Activated T-helper 2 cell treated with anti-CD3 and anti-CD28 coated beads, Interferon-gamma antibody, Interleukin-2, Interleukin-4, amounts not matched to agents 10 μg/mL and 5 μg/mL and 100 μg/mL, durations not matched to agents 14 hours and 24 hours and 36 hours (primary cell): ENCODE results near the gene DAB2IP. TPM values are rescaled to one million over a fixed set of nuclear protein-coding genes. Genes with fewer than 3 reads are reported as not detected.

ENCODE experiments used
- DNase-seq: peaks from one replicate; pipeline ENCODE4 v3.0.0; 2021; ENCODE audit warnings: low spot score
- H3K27ac Mint-ChIP-seq: one replicate; pipeline ENCODE4 v1.8.0; 2021; ENCODE audit warnings: mixed read lengths
- H3K27me3 Mint-ChIP-seq: one replicate; pipeline ENCODE4 v1.8.0; 2021; ENCODE audit warnings: low read depth, mixed read lengths
- H3K36me3 Mint-ChIP-seq: one replicate; pipeline ENCODE4 v1.8.0; 2021; ENCODE audit warnings: low read depth, mixed read lengths
- H3K4me1 Mint-ChIP-seq: one replicate; pipeline ENCODE4 v1.8.0; 2021; ENCODE audit warnings: low read depth, mixed read lengths
- H3K4me3 Mint-ChIP-seq: one replicate; pipeline ENCODE4 v1.8.0; 2021; ENCODE audit warnings: low read depth, mild to moderate bottlenecking, moderate library complexity, mixed read lengths
- H3K9me3 Mint-ChIP-seq: one replicate; pipeline ENCODE4 v1.8.0; 2021; ENCODE audit warnings: mixed read lengths
- intact Hi-C: fragments of 100-400 bp; cut with micrococcal nuclease; formaldehyde crosslinking; loops from one replicate; pipeline ENCODE4 v1.15.1; 2023
- total RNA-seq: library from RNA; stranded (reverse); gene quantifications from 2 replicates; pipeline ENCODE4 v1.2.3, GENCODE V29; 2022

The DAB2IP gene
- total RNA-seq, 1 donor from 2014 or later = not detected

- H3K27ac Mint-ChIP-seq = no peak overlapping the region
- H3K9me3 Mint-ChIP-seq = no peaks in the 10 kb centered on the region
- intact Hi-C loops = no loop called here
- DNase-seq = no peak
- H3K4me1 Mint-ChIP-seq = peaks cover 3% of the 10 kb centered on the region
- peaks cover 11% of the 10 kb centered on the region for H3K27me3 Mint-ChIP-seq
- no peaks in the 10 kb centered on the region for H3K36me3 Mint-ChIP-seq
- H3K4me3 Mint-ChIP-seq = no peak overlapping the region
Observed at GRCh38 chr9:121633119-121633714, 18.2 kb upstream of the DAB2IP start.

- intact Hi-C loops = no loop called here
- DNase-seq = no peak
- Mint-ChIP-seq H3K4me1 (peaks cover 3% of the 10 kb centered on the region), H3K4me3 (no peak overlapping the region), H3K27ac (no peak overlapping the region), H3K9me3 (no peaks in the 10 kb centered on the region), H3K36me3 (no peaks in the 10 kb centered on the region), H3K27me3 (peaks cover 14% of the 10 kb centered on the region)
Observed at GRCh38 chr9:121633736-121634135, 17.7 kb upstream of the DAB2IP start.

- Mint-ChIP-seq H3K36me3 (no peaks in the 10 kb centered on the region), H3K4me1 (peaks cover 3% of the 10 kb centered on the region), H3K9me3 (no peaks in the 10 kb centered on the region), H3K4me3 (no peak overlapping the region), H3K27ac (no peak overlapping the region), H3K27me3 (peaks cover 14% of the 10 kb centered on the region)
- intact Hi-C loops = no loop called here
- DNase-seq = no peak
Observed at GRCh38 chr9:121634329-121635261, 16.8 kb upstream of the DAB2IP start.

- H3K9me3 Mint-ChIP-seq = no peaks in the 10 kb centered on the region
- intact Hi-C loops = no loop called here
- no peaks in the 10 kb centered on the region for H3K36me3 Mint-ChIP-seq
- H3K4me1 Mint-ChIP-seq = peaks cover 3% of the 10 kb centered on the region
- H3K27me3 Mint-ChIP-seq = peaks cover 14% of the 10 kb centered on the region
- DNase-seq = no peak
- no peak overlapping the region for H3K27ac Mint-ChIP-seq
- no peak overlapping the region for H3K4me3 Mint-ChIP-seq
Observed at GRCh38 chr9:121635300-121635876, 16.0 kb upstream of the DAB2IP start.

- intact Hi-C loops = no loop called here
- Mint-ChIP-seq H3K27ac (no peak overlapping the region), H3K4me3 (no peak overlapping the region), H3K27me3 (peaks cover 14% of the 10 kb centered on the region), H3K9me3 (no peaks in the 10 kb centered on the region), H3K4me1 (peaks cover 3% of the 10 kb centered on the region), H3K36me3 (no peaks in the 10 kb centered on the region)
- DNase-seq = no peak
Observed at GRCh38 chr9:121636341-121636865, 15.0 kb upstream of the DAB2IP start.

- H3K27ac Mint-ChIP-seq = no peak overlapping the region
- H3K27me3 Mint-ChIP-seq = peaks cover 14% of the 10 kb centered on the region
- H3K9me3 Mint-ChIP-seq = no peaks in the 10 kb centered on the region
- no peaks in the 10 kb centered on the region for H3K36me3 Mint-ChIP-seq
- no peak overlapping the region for H3K4me3 Mint-ChIP-seq
- intact Hi-C loops = no loop called here
- peaks cover 3% of the 10 kb centered on the region for H3K4me1 Mint-ChIP-seq
- no peak for DNase-seq
Observed at GRCh38 chr9:121636978-121637712, 14.3 kb upstream of the DAB2IP start.

GRCh38 chr9:121637713-121638220 is 13.7 kb upstream of the DAB2IP start:
- peaks cover 14% of the 10 kb centered on the region for H3K27me3 Mint-ChIP-seq
- H3K27ac Mint-ChIP-seq = no peak overlapping the region
- H3K36me3 Mint-ChIP-seq = no peaks in the 10 kb centered on the region
- no peaks in the 10 kb centered on the region for H3K9me3 Mint-ChIP-seq
- no peak overlapping the region for H3K4me3 Mint-ChIP-seq
- intact Hi-C loops = no loop called here
- no peak for DNase-seq
- H3K4me1 Mint-ChIP-seq = peaks cover 3% of the 10 kb centered on the region

GRCh38 chr9:121638399-121638798 is 13.0 kb upstream of the DAB2IP start:
- Mint-ChIP-seq H3K36me3 (no peaks in the 10 kb centered on the region), H3K27me3 (peaks cover 15% of the 10 kb centered on the region), H3K27ac (no peak overlapping the region), H3K9me3 (no peaks in the 10 kb centered on the region), H3K4me3 (no peak overlapping the region), H3K4me1 (peaks cover 3% of the 10 kb centered on the region)
- intact Hi-C loops = no loop called here
- no peak for DNase-seq

GRCh38 chr9:121638901-121639592 is 12.4 kb upstream of the DAB2IP start:
- H3K27ac Mint-ChIP-seq = no peak overlapping the region
- intact Hi-C loops = no loop called here
- no peaks in the 10 kb centered on the region for H3K9me3 Mint-ChIP-seq
- H3K4me3 Mint-ChIP-seq = no peak overlapping the region
- peaks cover 18% of the 10 kb centered on the region for H3K27me3 Mint-ChIP-seq
- no peak for DNase-seq
- H3K4me1 Mint-ChIP-seq = peaks cover 3% of the 10 kb centered on the region
- no peaks in the 10 kb centered on the region for H3K36me3 Mint-ChIP-seq

- Mint-ChIP-seq H3K36me3 (no peaks in the 10 kb centered on the region), H3K4me3 (no peak overlapping the region), H3K27ac (no peak overlapping the region), H3K27me3 (peaks cover 18% of the 10 kb centered on the region), H3K4me1 (no peaks in the 10 kb centered on the region), H3K9me3 (no peaks in the 10 kb centered on the region)
- no peak for DNase-seq
- intact Hi-C loops = no loop called here
Observed at GRCh38 chr9:121639619-121640018, 11.8 kb upstream of the DAB2IP start.

- intact Hi-C loops = no loop called here
- DNase-seq = peak; percentile 14
- no peaks in the 10 kb centered on the region for H3K36me3 Mint-ChIP-seq
- no peak overlapping the region for H3K4me3 Mint-ChIP-seq
- H3K9me3 Mint-ChIP-seq = no peaks in the 10 kb centered on the region
- H3K27me3 Mint-ChIP-seq = peaks cover 18% of the 10 kb centered on the region
- H3K4me1 Mint-ChIP-seq = no peaks in the 10 kb centered on the region
- no peak overlapping the region for H3K27ac Mint-ChIP-seq
Observed at GRCh38 chr9:121640076-121640475, 11.4 kb upstream of the DAB2IP start.
